ENCODE data around the gene CARD11.
A peak's percentile ranks its signal among the peaks of the same experiment; 100 is the strongest.
"Not testable (repeated sequence)": the region's sequence is repeated elsewhere in the genome, so short reads cannot be mapped to it uniquely, and the experiment has no call there.

The CARD11 gene

DNA sequence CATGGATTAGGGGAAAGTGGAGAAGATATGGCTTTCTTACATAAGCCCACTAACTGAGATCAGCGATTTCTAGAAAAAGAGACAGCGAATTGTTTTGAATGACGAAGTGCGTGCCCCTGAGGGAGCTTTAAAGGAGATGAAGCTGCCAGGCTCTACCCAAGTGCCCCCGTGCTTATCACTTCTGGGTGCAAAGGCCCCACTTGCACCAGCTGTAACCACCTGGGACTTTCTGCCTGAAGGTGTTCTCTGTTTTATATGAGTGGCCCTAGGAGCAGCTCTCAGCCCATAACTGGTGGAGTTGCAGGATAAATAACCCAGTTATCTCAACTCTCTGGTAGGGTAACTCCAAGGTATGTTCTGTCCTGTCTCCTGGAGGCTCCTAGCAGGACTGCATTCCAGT is 20.4 kb upstream of the CARD11 start:
- DNase-seq = no peak

- no peak for DNase-seq
Measured at GRCh38 chr7:3063016-3063753, 19.5 kb upstream of the CARD11 start.

DNA sequence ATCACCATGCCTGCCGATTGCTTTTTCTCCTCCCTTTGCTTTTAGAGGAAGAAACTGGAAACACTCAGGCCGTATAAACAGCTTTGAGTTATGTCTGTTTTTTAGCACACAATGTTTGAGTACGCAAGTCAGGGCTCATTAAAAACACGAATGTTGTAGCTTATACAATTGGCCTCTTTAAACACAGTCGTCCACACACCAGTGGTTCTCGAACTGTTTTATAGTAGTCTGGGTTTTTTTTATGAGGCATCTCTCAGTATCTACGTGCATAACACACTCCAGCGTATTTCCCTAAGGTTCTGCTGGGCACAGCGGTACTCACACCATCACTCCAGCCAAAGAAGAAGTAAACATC is 13.4 kb upstream of the CARD11 start:
- DNase-seq = no peak

GRCh38 chr7:3056234-3057065 is 12.8 kb upstream of the CARD11 start:
- DNase-seq = no peak

DNA sequence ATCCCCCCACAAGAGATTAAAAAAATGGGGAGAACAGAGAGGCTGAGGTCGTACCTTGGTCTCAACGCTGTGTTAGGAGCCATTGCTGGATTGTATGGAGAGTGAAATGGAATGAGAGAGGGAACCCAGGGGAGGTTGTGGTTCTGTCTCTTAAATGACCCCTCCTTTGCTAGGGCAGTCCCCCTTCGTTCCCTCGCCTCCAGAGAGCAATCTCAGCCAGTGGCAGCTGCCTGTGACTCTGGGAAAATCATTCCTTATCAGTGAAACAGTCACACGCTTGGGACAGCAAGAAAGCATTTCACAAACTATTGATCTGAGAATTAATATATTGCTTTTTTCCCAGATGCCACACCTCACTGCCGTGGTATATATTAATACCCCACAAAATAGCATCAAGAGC is 12.0 kb upstream of the CARD11 start:
- DNase-seq = no peak

- DNase-seq = no peak
Measured at GRCh38 chr7:3042861-3043489, 692 bp downstream of the CARD11 start.

- no peak for DNase-seq
Measured at GRCh38 chr7:3041986-3042675, 1.5 kb downstream of the CARD11 start.

- no peak for DNase-seq
Measured at GRCh38 chr7:3039787-3040186, 3.9 kb downstream of the CARD11 start.

DNA sequence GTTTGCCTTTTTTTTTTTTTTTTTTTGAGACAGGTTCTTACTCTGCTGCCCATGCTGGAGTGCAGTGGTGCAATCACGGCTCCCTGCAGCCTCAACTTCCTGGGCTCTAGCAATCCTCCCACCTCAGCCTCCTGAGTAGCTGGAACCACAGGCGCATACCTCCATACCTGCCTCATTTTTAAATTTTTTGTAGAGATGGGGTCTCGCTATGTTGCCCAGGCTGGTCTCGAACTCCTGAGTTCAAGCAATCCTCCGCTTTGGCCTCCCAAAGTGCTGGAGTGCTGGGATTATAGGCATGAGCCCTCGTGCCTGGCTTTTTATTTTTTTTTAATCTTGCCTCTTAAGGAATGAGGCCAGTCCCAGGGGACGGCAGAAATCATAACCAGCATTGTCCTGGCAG is 5.7 kb downstream of the CARD11 start:
- not testable (repeated sequence) for DNase-seq

- peak in 2 of 4 experiments; percentile 34 to 40 for DNase-seq
Measured at GRCh38 chr7:3037259-3037658, 6.4 kb downstream of the CARD11 start.

GRCh38 chr7:3034591-3035150 is 9.0 kb downstream of the CARD11 start:
- no peak for DNase-seq

DNA sequence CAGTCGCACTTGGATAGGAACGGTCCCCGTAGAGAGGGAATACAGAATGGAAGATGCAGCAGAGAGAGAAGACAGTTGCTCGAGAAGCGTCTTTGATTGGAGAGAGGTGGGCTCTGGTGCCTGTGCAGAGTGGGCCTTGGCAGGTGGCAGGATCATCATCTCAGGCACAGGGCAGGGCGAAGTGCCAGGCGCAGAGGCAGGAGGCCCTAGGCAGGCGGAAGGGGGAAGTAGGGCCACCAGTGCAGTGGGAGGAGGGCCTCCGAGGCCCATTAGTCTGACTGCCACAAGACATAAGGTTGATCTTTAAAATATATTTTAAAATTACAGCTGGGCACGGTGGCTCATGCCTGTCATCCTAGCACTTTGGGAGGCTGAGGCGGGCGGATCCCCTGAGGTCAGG is 10.1 kb downstream of the CARD11 start:
- peak; percentile 50 to 71 (median 60) for DNase-seq

DNA sequence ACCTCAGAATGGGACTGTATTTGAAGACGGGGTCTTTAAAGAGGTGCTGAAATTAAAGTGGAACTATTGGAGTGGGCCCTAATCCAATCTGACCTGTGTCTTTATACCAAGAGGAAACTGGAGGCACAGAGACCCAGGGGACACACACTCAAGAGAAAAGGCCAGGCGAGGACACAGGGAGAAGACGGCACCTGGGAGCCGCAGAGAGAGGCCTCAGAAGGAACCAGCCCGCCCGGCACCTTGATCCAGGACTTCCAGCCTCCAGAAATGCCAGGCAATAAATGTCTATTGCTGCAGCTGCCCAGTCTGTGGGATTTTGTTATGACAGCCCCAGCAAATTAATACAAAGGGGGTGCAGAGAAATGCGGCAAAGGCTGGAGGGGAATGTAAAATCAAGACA is 10.5 kb downstream of the CARD11 start:
- DNase-seq = no peak

DNA sequence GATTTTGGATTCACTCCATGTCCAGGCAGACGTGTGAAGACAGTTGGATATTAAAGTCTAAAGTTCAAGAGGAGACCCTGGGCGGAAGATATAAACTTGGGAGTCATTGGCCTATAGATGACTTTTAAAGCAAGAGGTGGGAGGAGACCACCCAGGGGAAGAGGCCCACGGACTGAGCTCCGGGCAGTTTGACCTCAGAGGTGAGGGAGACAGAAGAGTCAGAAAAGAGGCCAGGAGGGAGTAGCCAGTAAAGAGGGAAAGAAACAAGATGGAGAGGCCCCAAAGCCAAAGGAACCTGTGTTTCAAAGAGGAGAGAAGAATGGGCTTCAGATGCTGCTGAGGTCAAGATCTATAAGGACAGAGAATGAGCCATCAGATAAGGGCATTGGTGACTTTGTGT is 11.4 kb downstream of the CARD11 start:
- DNase-seq = no peak

DNA sequence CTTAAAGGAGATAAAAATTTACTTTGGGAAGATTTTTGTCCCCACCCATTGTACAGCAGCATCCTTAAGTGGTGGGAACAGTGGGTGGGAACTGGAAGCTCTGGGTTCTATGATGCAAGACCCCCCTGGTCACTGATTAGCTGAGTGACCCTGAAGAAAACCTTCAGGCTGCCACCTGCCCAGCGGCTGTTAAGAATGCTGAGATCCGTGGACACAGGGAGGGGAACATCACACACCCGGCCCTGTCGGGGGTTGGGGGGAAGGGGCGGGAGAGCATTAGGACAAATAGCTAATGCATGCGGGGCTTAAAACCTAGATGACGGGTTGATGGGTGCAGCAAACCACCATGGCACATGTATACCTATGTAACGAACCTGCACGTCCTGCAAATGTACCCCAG is 14.5 kb downstream of the CARD11 start:
- no peak for DNase-seq

DNA sequence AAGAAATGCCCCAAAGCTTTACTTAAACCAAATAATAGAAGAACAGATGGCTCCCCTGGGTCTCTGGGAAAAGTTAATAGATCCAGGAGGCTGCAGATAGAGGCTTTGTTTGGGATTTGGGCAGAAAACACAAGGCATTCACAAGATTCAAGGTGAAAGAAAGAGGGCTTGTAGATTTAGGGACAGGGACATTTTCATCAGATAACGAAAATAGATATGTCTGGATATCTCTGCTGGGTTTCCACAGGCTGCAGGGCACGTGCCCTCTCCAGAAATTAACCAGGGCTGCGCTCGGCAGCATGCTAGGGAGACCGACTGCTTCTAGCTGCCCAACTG is 14.9 kb downstream of the CARD11 start:
- no peak for DNase-seq

- DNase-seq = peak; percentile 77 to 85 (median 81)
Measured at GRCh38 chr7:3028071-3028757, 15.5 kb downstream of the CARD11 start.

DNA sequence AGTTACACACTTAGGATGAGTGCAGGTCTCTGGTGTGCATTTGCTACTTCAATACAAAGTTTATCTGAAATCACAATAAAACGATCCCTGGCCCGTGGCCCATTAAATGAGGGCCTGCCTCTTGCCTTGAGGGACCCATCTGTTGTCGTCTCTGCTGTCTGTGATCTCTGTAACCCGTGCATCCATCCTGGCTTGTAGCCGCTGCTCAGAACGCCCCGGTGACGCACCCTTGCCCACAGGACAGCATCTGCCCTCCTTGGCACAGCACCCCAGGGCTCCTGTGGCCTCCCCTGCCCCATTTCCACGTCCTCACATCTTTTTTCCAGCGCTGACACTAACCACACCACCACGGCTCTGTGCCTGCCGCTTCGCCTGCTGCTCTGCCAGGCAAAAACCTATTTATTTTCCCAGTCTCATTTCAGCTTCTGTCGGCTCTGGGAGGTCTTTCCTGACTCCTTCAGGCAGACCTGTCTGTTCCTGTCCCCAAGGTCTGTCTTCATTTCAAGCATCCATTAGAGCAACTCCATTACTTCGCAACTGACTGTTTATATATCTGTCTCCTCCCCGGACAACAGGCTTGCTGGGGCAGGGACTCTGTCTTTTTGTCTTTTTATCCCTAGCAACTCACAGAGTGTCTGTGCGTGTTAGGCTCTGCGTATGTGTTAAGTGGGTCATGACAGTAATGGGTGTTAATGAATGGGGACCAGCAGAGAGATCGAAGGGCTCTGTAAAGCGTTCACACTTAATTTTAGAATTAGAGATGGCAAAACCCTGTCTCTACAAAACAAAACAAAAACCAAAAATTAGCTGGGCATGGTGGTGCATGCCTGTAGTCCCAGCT is 16.4 kb downstream of the CARD11 start:
- DNase-seq = no peak

DNA sequence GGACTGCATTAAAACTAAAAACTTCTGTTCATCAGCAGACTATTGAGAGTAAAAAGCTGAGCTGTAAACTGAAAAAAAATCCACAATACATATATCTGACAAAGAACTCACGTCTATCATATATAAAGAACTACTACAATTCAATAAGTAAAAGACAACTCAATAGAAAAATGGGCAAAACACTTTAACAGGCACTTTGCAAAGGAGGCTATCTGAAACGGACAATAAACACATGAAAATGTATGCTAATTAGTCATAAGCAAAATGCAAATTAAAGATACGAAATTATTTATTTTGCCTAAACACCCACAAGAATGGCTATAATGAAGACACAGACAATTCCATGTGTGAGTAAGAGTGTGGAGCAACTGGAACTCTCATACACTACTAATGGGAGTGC is 18.1 kb downstream of the CARD11 start:
- DNase-seq = no peak

DNA sequence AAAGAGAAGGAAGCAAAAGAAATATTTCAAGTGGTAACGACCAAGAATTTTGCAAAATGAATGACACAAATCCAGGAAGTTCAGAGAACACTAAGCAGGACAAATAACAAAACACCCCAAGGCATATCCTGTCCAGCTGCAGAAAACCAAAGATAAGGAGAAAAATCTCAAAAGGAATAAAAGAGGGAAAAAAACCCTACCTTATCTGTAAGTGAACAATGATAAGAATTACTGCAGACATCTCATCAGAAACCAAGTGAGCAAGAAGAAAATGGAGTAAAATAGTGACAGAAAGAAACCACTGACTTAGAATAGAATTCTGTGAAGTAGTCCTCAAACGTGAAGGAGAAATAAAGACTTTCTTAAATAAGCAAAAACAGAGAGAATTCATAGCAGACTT is 21.8 kb downstream of the CARD11 start:
- DNase-seq = no peak

DNA sequence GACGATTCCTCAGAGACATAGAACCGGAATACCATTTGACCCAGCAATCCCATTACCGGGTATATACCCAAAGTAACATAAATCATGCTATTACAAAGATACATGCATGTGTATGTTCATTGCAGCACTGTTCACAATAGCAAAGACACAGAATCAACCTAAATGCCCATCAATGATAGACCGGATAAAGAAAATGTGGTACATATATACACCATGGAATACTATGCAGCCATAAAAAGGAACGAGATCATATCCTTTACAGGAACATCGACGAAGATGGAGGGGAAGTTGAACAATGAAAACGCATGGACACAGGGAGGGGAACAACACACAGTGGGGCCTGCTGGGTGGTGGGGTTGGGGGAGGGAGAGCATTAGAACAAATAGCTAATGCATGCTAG is 22.4 kb downstream of the CARD11 start:
- not testable (repeated sequence) for DNase-seq
